ENCODE results near the gene NDRG2.

NDRG2 gene

DNA sequence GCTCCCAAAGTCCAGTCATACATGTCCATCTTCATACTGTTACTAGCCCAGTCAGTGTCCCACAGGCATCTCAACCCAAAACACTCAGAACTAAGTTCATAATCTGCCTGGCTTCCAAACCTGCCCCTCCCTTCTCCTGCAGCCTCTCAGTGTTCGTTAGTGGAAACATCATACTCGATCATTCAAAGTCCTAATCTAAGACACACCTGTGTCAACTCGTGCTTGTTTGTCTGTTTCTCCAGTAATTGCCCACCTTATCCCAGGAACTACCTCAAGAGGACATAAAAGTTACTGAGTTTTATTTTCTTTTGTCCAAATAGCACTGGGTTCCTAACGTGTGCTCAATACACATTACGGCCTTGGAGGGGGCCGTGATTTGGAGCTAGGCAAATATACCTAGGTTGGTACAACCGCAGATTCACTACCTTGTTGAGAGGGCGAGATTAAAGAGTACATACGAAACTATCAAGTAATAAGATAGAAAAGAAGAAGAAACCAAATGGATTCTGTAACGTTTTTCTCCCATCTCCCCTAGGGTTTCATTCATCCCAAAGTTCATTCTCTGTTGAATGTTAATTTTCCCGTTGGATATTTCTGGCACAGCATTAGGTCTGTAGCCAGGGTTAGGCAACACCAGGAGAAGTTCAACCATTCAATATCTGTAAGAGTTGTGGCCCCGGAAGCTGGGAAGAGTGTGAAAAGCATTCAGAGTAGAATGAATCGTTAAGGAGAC lies 35.9 kb upstream of the NDRG2 start:
- in situ Hi-C loops (cut with MboI; ENCODE audit: low pct_unique_long_range_greater_than_20kb, low sequenced_read_pairs, unreplicated experiment): no loop called here
- DNase-seq (ENCODE audit: low spot score): no peak
- TF ChIP-seq, protein P1, sequence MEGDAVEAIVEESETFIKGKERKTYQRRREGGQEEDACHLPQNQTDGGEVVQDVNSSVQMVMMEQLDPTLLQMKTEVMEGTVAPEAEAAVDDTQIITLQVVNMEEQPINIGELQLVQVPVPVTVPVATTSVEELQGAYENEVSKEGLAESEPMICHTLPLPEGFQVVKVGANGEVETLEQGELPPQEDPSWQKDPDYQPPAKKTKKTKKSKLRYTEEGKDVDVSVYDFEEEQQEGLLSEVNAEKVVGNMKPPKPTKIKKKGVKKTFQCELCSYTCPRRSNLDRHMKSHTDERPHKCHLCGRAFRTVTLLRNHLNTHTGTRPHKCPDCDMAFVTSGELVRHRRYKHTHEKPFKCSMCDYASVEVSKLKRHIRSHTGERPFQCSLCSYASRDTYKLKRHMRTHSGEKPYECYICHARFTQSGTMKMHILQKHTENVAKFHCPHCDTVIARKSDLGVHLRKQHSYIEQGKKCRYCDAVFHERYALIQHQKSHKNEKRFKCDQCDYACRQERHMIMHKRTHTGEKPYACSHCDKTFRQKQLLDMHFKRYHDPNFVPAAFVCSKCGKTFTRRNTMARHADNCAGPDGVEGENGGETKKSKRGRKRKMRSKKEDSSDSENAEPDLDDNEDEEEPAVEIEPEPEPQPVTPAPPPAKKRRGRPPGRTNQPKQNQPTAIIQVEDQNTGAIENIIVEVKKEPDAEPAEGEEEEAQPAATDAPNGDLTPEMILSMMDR (IDR thresholded peaks at IDR 0.05; ENCODE audit: extremely low read depth, insufficient read depth, missing control alignments): no peak

GRCh38 chr14:21059842-21060613 lies 35.2 kb upstream of the NDRG2 start:
- in situ Hi-C loops (cut with MboI; ENCODE audit: low pct_unique_long_range_greater_than_20kb, low sequenced_read_pairs, unreplicated experiment): no loop called here
- no peak for DNase-seq (ENCODE audit: low spot score)
- TF ChIP-seq, protein P1 (IDR thresholded peaks at IDR 0.05; ENCODE audit: extremely low read depth, insufficient read depth, missing control alignments): no peak

GRCh38 chr14:21058903-21059302 lies 34.0 kb upstream of the NDRG2 start:
- DNase-seq (ENCODE audit: low spot score): no peak
- in situ Hi-C loops (cut with MboI; ENCODE audit: low pct_unique_long_range_greater_than_20kb, low sequenced_read_pairs, unreplicated experiment): no loop called here
- TF ChIP-seq, protein P1 (IDR thresholded peaks at IDR 0.05; ENCODE audit: extremely low read depth, insufficient read depth, missing control alignments): no peak

DNA sequence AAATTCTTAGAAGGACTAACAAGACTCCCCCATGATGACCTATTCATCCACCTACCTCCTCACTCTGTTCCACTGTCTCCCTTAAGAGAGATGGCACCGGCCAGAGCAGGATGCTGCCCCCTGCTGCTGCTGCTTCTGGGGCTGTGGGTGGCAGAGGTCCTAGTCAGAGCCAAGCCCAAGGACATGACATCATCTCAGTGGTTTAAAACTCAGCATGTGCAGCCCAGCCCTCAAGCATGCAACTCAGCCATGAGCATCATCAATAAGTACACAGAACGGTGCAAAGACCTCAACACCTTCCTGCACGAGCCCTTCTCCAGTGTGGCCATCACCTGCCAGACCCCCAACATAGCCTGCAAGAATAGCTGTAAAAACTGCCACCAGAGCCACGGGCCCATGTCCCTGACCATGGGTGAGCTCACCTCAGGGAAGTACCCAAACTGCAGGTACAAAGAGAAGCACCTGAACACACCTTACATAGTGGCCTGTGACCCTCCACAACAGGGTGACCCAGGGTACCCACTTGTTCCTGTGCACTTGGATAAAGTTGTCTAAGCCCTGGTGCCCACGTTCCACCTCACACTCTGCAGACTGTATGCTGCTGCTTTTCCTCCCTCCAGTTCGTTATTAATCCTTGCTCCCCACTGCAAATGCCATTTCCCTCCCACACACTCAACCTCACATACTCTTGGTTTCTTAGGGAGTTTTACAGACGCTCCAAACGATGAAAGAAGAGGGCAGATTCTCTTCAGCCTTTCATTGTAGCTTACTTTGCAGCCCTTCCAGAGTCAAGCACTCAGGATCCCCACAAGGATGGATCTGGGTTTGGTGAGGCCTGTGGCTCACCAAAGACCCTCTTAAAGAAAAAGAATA lies 33.2 kb upstream of the NDRG2 start, which contains the start of gene RNASE8:
RNASE8 (plus strand) TSS at position 20 of the 873 bp plus-strand sequence; CDS start at position 91, 71 bp downstream.
- no peak for DNase-seq (ENCODE audit: low spot score)
- in situ Hi-C loops (cut with MboI; ENCODE audit: low pct_unique_long_range_greater_than_20kb, low sequenced_read_pairs, unreplicated experiment): no loop called here
- TF ChIP-seq, protein P1 (IDR thresholded peaks at IDR 0.05; ENCODE audit: extremely low read depth, insufficient read depth, missing control alignments): no peak

DNA sequence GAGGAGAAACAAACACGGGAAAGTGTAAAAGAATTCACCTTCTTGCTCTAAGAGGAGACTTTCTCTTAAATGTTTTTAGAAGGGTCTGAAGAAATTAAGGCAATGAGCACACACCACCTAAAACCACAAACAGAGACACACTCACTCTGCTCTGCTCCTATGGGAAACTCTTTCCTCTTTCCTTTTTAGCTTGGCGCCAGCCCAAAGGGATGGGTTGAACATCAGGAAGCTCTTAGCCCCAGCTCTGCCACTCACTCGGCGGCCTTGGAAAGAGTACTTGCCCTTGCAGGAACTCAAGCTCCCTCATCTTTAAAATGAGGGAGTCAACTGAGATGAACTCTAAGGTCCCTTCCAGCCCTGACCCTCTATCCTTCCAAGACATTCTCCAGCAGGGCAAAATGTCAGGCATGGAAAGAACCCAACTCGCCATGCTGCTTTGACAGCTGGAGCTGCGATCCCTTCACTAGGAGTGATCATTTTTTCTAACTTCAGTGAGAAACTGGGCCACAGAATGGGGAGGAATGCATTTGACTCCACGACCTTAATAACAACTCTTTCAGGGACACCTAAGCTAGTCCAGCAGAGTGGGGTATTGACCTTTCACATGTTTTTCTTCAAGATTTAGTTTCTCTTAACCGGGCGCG lies 31.8 kb upstream of the NDRG2 start:
- in situ Hi-C loops (cut with MboI; ENCODE audit: low pct_unique_long_range_greater_than_20kb, low sequenced_read_pairs, unreplicated experiment): no loop called here
- DNase-seq (ENCODE audit: low spot score): no peak
- TF ChIP-seq, protein P1 (IDR thresholded peaks at IDR 0.05; ENCODE audit: extremely low read depth, insufficient read depth, missing control alignments): no peak

All from GM13977 (cell line).